ENCODE measurements around the gene ZDHHC9.

GRCh38 chrX:129786210-129786651, 57.5 kb downstream of the ZDHHC9 start:
- no peak for TF ChIP-seq CTCF (IDR thresholded peaks at IDR 0.05)
- TF ChIP-seq ZFX (IDR thresholded peaks at IDR 0.05; ENCODE audit: borderline replicate concordance): no peak

Data from 22Rv1 (cell line).